ENCODE measurements around the gene HMG20A. TPM values are rescaled to one million over a fixed set of nuclear protein-coding genes. Genes with fewer than 3 reads are reported as not detected.

The HMG20A gene
- total RNA-seq, 1 donor from 2014 or later = 35.5 TPM

DNA sequence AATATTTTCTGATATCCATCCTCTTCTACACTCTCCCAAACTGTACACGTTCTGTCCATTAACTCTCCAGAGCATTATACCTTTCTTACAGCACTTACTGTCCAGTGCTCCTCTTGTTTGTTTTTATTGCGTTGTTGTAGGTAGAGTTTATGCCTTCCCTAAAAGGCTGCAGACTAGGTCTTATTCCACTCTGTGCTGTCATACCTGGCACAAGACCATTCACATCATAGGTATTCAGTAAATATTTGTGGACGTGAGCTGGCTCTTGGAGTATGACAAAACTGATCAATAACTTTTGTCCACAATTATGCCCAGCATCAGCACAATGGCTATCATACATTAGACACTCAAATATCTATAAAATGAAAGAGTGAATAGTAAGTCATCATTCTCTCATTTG, 4.4 kb downstream of the HMG20A start:
- Mint-ChIP-seq H3K9me3 (ENCODE audit: low read depth) (no peaks in the 10 kb centered on the region), H3K4me3 (ENCODE audit: unreplicated experiment) (no peak overlapping the region), H3K4me1 (ENCODE audit: low read depth) (peaks cover 40% of the 10 kb centered on the region), H3K27me3 (ENCODE audit: low read depth) (no peaks in the 10 kb centered on the region), H3K36me3 (ENCODE audit: low read depth) (no peaks in the 10 kb centered on the region), H3K27ac (ENCODE audit: unreplicated experiment) (no peak overlapping the region)
- TF ChIP-seq, protein P1, sequence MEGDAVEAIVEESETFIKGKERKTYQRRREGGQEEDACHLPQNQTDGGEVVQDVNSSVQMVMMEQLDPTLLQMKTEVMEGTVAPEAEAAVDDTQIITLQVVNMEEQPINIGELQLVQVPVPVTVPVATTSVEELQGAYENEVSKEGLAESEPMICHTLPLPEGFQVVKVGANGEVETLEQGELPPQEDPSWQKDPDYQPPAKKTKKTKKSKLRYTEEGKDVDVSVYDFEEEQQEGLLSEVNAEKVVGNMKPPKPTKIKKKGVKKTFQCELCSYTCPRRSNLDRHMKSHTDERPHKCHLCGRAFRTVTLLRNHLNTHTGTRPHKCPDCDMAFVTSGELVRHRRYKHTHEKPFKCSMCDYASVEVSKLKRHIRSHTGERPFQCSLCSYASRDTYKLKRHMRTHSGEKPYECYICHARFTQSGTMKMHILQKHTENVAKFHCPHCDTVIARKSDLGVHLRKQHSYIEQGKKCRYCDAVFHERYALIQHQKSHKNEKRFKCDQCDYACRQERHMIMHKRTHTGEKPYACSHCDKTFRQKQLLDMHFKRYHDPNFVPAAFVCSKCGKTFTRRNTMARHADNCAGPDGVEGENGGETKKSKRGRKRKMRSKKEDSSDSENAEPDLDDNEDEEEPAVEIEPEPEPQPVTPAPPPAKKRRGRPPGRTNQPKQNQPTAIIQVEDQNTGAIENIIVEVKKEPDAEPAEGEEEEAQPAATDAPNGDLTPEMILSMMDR (IDR thresholded peaks at IDR 0.05) = no peak
- no peak for DNase-seq (ENCODE audit: low spot score)

DNA sequence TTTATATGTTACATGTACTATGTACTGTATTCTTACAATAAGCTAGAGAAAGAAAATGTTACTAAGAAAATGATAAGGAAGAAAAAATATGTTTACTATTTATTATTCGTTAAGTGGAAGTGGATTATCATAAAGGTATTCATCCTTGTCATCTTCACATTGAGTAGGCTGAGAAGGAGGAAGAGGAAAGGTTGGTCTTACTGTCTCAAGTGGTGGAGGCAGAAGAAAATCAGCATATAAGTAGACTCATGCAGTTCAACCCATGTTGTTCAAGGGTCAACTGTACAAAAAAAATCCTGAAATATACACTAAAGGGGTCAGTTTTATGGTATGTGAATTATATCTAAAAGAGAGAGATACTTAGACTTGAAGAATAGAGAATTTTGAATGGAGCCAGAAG, 5.7 kb downstream of the HMG20A start:
- Mint-ChIP-seq H3K9me3 (ENCODE audit: low read depth) (no peaks in the 10 kb centered on the region), H3K27me3 (ENCODE audit: low read depth) (no peaks in the 10 kb centered on the region), H3K36me3 (ENCODE audit: low read depth) (no peaks in the 10 kb centered on the region), H3K4me3 (ENCODE audit: unreplicated experiment) (no peak overlapping the region), H3K4me1 (ENCODE audit: low read depth) (peaks cover 45% of the 10 kb centered on the region), H3K27ac (ENCODE audit: unreplicated experiment) (no peak overlapping the region)
- TF ChIP-seq, protein P1 (IDR thresholded peaks at IDR 0.05) = no peak
- no peak for DNase-seq (ENCODE audit: low spot score)

DNA sequence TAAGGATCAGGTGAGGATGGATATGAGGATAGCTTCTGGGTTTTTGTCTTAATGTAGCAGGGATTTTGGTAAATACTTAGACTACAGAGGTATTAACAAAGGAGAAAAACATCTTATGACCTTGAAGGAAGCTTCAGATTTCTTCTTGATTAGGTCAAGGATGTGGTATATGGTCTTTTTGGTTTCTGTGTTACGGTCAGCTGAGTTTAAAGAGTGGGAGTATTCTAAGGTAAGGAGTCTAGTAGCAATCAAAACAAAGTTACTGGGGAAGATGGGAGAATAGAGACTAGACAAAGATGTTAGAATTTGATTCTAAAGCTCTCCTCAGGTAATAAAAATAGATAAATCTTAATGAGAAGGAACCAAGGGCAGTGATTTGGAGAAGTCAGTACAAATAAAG, 6.2 kb downstream of the HMG20A start:
- no peak overlapping the region for H3K4me3 Mint-ChIP-seq (ENCODE audit: unreplicated experiment)
- H3K27me3 Mint-ChIP-seq (ENCODE audit: low read depth) = no peaks in the 10 kb centered on the region
- H3K9me3 Mint-ChIP-seq (ENCODE audit: low read depth) = no peaks in the 10 kb centered on the region
- no peaks in the 10 kb centered on the region for H3K36me3 Mint-ChIP-seq (ENCODE audit: low read depth)
- no peak for DNase-seq (ENCODE audit: low spot score)
- TF ChIP-seq, protein P1 (IDR thresholded peaks at IDR 0.05) = no peak
- no peak overlapping the region for H3K27ac Mint-ChIP-seq (ENCODE audit: unreplicated experiment)
- H3K4me1 Mint-ChIP-seq (ENCODE audit: low read depth) = peaks cover 40% of the 10 kb centered on the region

DNA sequence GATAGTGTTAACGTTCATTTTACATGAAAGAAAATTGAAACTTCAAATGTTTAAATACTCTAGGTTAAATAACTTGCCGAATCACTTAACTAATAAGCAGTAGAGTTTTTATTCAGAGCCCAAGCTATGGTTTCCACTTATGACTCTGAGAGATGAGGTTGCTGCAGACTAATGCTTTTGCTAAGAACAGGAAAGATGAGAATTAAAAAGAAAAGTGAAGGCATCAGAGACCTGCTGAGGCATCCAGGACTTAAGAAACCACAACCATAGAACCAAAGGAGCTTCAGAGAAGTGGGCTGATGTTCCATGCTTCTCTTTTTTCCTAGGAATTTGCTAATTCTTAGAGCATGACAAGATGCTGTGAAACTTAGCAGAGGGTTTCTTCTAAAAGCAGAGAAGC, 9.5 kb downstream of the HMG20A start:
- DNase-seq (ENCODE audit: low spot score) = no peak
- Mint-ChIP-seq H3K36me3 (ENCODE audit: low read depth) (no peaks in the 10 kb centered on the region), H3K4me3 (ENCODE audit: unreplicated experiment) (no peak overlapping the region), H3K4me1 (ENCODE audit: low read depth) (peaks cover 14% of the 10 kb centered on the region), H3K9me3 (ENCODE audit: low read depth) (no peaks in the 10 kb centered on the region), H3K27ac (ENCODE audit: unreplicated experiment) (no peak overlapping the region), H3K27me3 (ENCODE audit: low read depth) (no peaks in the 10 kb centered on the region)
- TF ChIP-seq, protein P1 (IDR thresholded peaks at IDR 0.05) = no peak

DNA sequence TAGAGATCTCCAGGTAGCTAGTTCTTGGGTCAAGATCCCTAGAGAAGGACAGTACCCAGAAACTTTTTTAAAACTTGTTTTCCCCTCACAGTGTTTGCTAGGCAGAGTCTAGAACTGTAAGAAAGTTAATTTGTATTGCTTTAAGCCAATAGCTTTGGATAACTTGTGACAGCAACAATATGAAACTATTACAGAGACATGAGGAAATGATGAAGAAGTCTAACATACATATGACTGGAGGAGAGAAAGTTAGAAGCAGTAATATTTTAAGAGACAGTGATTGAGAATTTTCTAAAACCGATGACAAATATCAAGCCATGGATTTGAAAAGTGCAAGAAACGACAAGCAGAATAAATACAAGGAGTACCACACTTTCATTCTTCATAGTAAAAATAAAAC, 10.0 kb downstream of the HMG20A start:
- no peaks in the 10 kb centered on the region for H3K9me3 Mint-ChIP-seq (ENCODE audit: low read depth)
- H3K27ac Mint-ChIP-seq (ENCODE audit: unreplicated experiment) = no peak overlapping the region
- TF ChIP-seq, protein P1 (IDR thresholded peaks at IDR 0.05) = no peak
- H3K36me3 Mint-ChIP-seq (ENCODE audit: low read depth) = no peaks in the 10 kb centered on the region
- no peak for DNase-seq (ENCODE audit: low spot score)
- no peaks in the 10 kb centered on the region for H3K27me3 Mint-ChIP-seq (ENCODE audit: low read depth)
- H3K4me3 Mint-ChIP-seq (ENCODE audit: unreplicated experiment) = no peak overlapping the region
- H3K4me1 Mint-ChIP-seq (ENCODE audit: low read depth) = peaks cover 14% of the 10 kb centered on the region
